Endothelial cell of umbilical vein (primary cell): ENCODE data around the gene ZNF827. TPM values are rescaled to one million over a fixed set of nuclear protein-coding genes. Genes with fewer than 3 reads are reported as not detected.

ENCODE experiments used
- BruUV-seq: library from RNA; stranded (reverse); fragments of 400-500 nt; replicated peaks from 2 replicates; lab custom pipeline; 2021; lab: Mats Ljungman, UMichigan
- CTCF ChIA-PET: fragments of 300-600, 350-600 bp; sonication (Branson Sonifier 250); formaldehyde crosslinking; loops from one replicate; lab custom pipeline; 2021; ENCODE audit warnings: antibody characterized with exemption, inconsistent platforms; lab: Charles Lee
- POLR2A ChIA-PET: fragments of 300-600, 350-600 bp; sonication (Branson Sonifier 250); formaldehyde crosslinking; loops from one replicate; lab custom pipeline; 2021; ENCODE audit warnings: antibody characterized with exemption, inconsistent platforms; lab: Charles Lee
- DNase-seq: peaks from one replicate; pipeline ENCODE4 v3.0.0-alpha.2; 2011; ENCODE audit warnings: low read depth, low spot score
- FAIRE-seq: peaks from 2 replicates; lab custom pipeline; 2011; peaks lifted over from hg19 to GRCh38; lab: Jason Lieb, UNC
- H2AFZ ChIP-seq: 2 replicates; pipeline ENCODE4 v1.6.0; 2012; ENCODE audit warnings: low read depth, low read length, control low read depth, inconsistent platforms
- H3K27ac ChIP-seq: 2 replicates; pipeline ENCODE4 v1.5.1; 2011; ENCODE audit warnings: low read depth, mild to moderate bottlenecking, control low read depth, low read length, moderate library complexity; ENCODE audit not compliant: insufficient read depth
- H3K27me3 ChIP-seq, 2 experiments: 2 replicates each; pipeline versions ENCODE4 v1.6.0 to v1.6.1; 2011; ENCODE audit warnings: low read length in 2 of 2, mixed read lengths in 1 of 2; ENCODE audit not compliant: control insufficient read depth in 2 of 2, insufficient read depth in 2 of 2
- H3K36me3 ChIP-seq, 2 experiments: 2 replicates in 1 of 2; 3 replicates in 1 of 2; pipeline ENCODE4 v1.5.1; 2011; ENCODE audit warnings: low read length in 2 of 2, mild to moderate bottlenecking in 1 of 2, moderate library complexity in 1 of 2; ENCODE audit not compliant: control insufficient read depth in 2 of 2, insufficient read depth in 2 of 2; ENCODE audit errors: extremely low read depth in 1 of 2
- H3K4me1 ChIP-seq: 3 replicates; pipeline ENCODE4 v1.5.1; 2011; ENCODE audit warnings: mild to moderate bottlenecking, low read length; ENCODE audit not compliant: control insufficient read depth, insufficient read depth; ENCODE audit errors: extremely low read depth
- H3K4me2 ChIP-seq: 2 replicates; pipeline ENCODE4 v1.6.1; 2011; ENCODE audit warnings: low read length, control low read depth, mixed read lengths; ENCODE audit not compliant: insufficient read depth
- H3K4me3 ChIP-seq, 3 experiments: fragments of 200-600 bp in 1 of 3; sonication (generic), shearing (Covaris generic) in 1 of 3; replicated peaks in 1 of 3; 2 replicates each; pipeline ENCODE4 v1.5.1; 2011 to 2016; ENCODE audit warnings: control low read depth in 3 of 3, low read length in 3 of 3, mild to moderate bottlenecking in 2 of 3, inconsistent platforms in 1 of 3, low read depth in 1 of 3, moderate library complexity in 1 of 3; ENCODE audit not compliant: insufficient read depth in 1 of 3
- H3K79me2 ChIP-seq: 2 replicates; pipeline ENCODE4 v1.6.0; 2012; ENCODE audit warnings: low read length, inconsistent platforms; ENCODE audit not compliant: control insufficient read depth, insufficient read depth
- H3K9ac ChIP-seq: replicated peaks from 2 replicates; pipeline ENCODE3; 2011; ENCODE audit warnings: low read length, control low read depth; ENCODE audit not compliant: insufficient read depth; ENCODE audit errors: extremely low read depth
- H3K9me1 ChIP-seq: replicated peaks from 3 replicates; pipeline ENCODE4 v1.6.0; 2011; ENCODE audit warnings: mild to moderate bottlenecking, low read length; ENCODE audit not compliant: control insufficient read depth, insufficient read depth; ENCODE audit errors: extremely low read depth
- H3K9me3 ChIP-seq: replicated peaks from 2 replicates; pipeline ENCODE4 v1.5.1; 2012; ENCODE audit warnings: low read length, inconsistent platforms; ENCODE audit not compliant: control insufficient read depth, insufficient read depth
- H4K20me1 ChIP-seq: replicated peaks from 2 replicates; pipeline ENCODE3; 2011; ENCODE audit warnings: mild to moderate bottlenecking, low read length; ENCODE audit not compliant: control insufficient read depth, insufficient read depth; ENCODE audit errors: extremely low read depth
- EZH2 ChIP-seq: IDR thresholded peaks from 2 replicates; pipeline ENCODE4 v1.6.1; 2012; ENCODE audit warnings: borderline replicate concordance, low read depth, mild to moderate bottlenecking, moderate library complexity, low read length, inconsistent platforms; ENCODE audit not compliant: severe bottlenecking
- FOS ChIP-seq: IDR thresholded peaks from 2 replicates; pipeline ENCODE4 v1.6.1; 2011; ENCODE audit warnings: mild to moderate bottlenecking, low read length, moderate library complexity, borderline replicate concordance; ENCODE audit not compliant: insufficient read depth
- GATA2 ChIP-seq: IDR thresholded peaks from 2 replicates; pipeline ENCODE4 v1.7.0; 2011; ENCODE audit warnings: low read depth, mild to moderate bottlenecking, moderate library complexity, mixed read lengths, low read length; ENCODE audit not compliant: insufficient read length, insufficient read depth
- JUN ChIP-seq: IDR thresholded peaks from 2 replicates; pipeline ENCODE4 v1.6.1; 2011; ENCODE audit warnings: borderline replicate concordance, low read depth; ENCODE audit not compliant: insufficient read length, insufficient read depth
- MYC ChIP-seq: IDR thresholded peaks from one replicate; pipeline ENCODE4 v1.6.1; 2011; ENCODE audit warnings: mild to moderate bottlenecking, low read depth, low read length
- POLR2A ChIP-seq: IDR thresholded peaks from 2 replicates; pipeline ENCODE4 v1.6.1; 2012; ENCODE audit warnings: low read depth, mild to moderate bottlenecking, control low read depth, low read length
- POLR2AphosphoS5 ChIP-seq: IDR thresholded peaks from 2 replicates; pipeline ENCODE4 v1.6.1; 2012; ENCODE audit warnings: low read depth, mild to moderate bottlenecking, control low read depth, low read length, moderate library complexity; ENCODE audit not compliant: insufficient read depth
- dilution Hi-C: fragments of 300-500 bp; cut with MboI; formaldehyde crosslinking; loops from one replicate; pipeline ENCODE4 v1.15.0; 2019; ENCODE audit warnings: low sequenced_read_pairs; ENCODE audit not compliant: extremely low pct_ligation_motif_present
- intact Hi-C: fragments of 100-400 bp; cut with micrococcal nuclease; formaldehyde crosslinking; loops from one replicate; pipeline ENCODE4 v1.10.0; 2022
- polyA plus RNA-seq, 4 experiments: library from polyadenylated mRNA; depleted of rRNA in 3 of 4; stranded (reverse) in 3 of 4; unstranded in 1 of 4; fragments of >200 nt; gene quantifications; 2 replicates each; pipeline versions ENCODE4 v1.2.1 to v1.2.3, GENCODE V29; 2011 to 2012; ENCODE audit warnings: missing spikeins in 1 of 4
- total RNA-seq: library from RNA; stranded (reverse); gene quantifications from 2 replicates; pipeline ENCODE4 v1.2.3, GENCODE V29; 2021
- TF ChIP-seq, protein P1 (sequence below): IDR thresholded peaks from 2 replicates; pipeline ENCODE4 v1.6.1; 2011; ENCODE audit not compliant: insufficient read depth, insufficient read length
- TF ChIP-seq, protein P2 (sequence below), 2 donors: IDR thresholded peaks; 1 replicate in 1 of 2; 2 replicates in 1 of 2; pipeline ENCODE4 v1.5.1; 2011; ENCODE audit warnings: low read length in 2 of 2, mild to moderate bottlenecking in 2 of 2, moderate library complexity in 2 of 2, control low read depth in 1 of 2, inconsistent platforms in 1 of 2, low read depth in 1 of 2; ENCODE audit not compliant: insufficient read depth in 1 of 2; ENCODE audit errors: extremely low read depth in 1 of 2

Gene ZNF827
- total and polyA plus RNA-seq, 2 donors (not counting 3 experiments of a cell fraction or from before 2014, with no cell fraction given) = 16.9 to 23.7 TPM

DNA sequence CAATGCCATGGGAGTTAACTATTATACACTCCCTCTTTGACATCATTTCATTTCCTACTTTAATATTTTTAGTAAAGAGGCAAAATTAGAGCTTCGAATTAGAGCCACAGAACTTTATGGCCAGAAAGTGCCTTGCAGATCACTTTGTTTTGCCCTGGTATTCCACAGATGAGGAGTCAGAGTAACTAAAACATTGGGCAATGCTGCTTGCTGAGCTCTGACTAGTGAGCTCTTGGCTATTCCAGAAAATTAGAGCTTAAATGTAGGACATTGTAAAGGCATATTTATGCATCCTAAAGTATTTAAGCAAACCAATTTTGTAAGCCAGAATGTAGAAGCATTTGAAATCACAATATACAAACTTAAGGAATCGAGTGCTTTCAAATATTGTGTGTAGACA lies 6.3 kb upstream of the ZNF827 start:
- Histone ChIP-seq H2AFZ (no peak overlapping the region), H4K20me1 (no peaks in the 10 kb centered on the region), H3K4me3 (no peak overlapping the region), H3K4me1 (peaks cover 2% of the 10 kb centered on the region), H3K9me3 (no peaks in the 10 kb centered on the region), H3K9ac (no peak overlapping the region), H3K27me3 (peaks cover 0 to 10% of the 10 kb centered on the region in 2 experiments), H3K27ac (no peak overlapping the region), H3K9me1 (no peaks in the 10 kb centered on the region), H3K79me2 (no peaks in the 10 kb centered on the region), H3K36me3 (no peaks in the 10 kb centered on the region), H3K4me2 (no peak overlapping the region)
- TF ChIP-seq, protein P1, sequence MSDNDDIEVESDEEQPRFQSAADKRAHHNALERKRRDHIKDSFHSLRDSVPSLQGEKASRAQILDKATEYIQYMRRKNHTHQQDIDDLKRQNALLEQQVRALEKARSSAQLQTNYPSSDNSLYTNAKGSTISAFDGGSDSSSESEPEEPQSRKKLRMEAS = no peak
- TF ChIP-seq FOS (no peak), MYC (no peak), POLR2AphosphoS5 (no peak), EZH2 (no peak), POLR2A (no peak), JUN (no peak), GATA2 (no peak)
- TF ChIP-seq, protein P2, sequence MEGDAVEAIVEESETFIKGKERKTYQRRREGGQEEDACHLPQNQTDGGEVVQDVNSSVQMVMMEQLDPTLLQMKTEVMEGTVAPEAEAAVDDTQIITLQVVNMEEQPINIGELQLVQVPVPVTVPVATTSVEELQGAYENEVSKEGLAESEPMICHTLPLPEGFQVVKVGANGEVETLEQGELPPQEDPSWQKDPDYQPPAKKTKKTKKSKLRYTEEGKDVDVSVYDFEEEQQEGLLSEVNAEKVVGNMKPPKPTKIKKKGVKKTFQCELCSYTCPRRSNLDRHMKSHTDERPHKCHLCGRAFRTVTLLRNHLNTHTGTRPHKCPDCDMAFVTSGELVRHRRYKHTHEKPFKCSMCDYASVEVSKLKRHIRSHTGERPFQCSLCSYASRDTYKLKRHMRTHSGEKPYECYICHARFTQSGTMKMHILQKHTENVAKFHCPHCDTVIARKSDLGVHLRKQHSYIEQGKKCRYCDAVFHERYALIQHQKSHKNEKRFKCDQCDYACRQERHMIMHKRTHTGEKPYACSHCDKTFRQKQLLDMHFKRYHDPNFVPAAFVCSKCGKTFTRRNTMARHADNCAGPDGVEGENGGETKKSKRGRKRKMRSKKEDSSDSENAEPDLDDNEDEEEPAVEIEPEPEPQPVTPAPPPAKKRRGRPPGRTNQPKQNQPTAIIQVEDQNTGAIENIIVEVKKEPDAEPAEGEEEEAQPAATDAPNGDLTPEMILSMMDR (IDR thresholded peaks at IDR 0.05; ENCODE audit: extremely low read depth in 1 of 2, insufficient read depth in 1 of 2, low read depth in 1 of 2, low read length in 2 of 2) = no peak
- no TSS peak for BruUV-seq
- FAIRE-seq = peak; percentile 4
- CTCF ChIA-PET = interaction anchor here (0.6 to 2.0 kb wide), 2 partner anchors 10 to 359 kb away, joined by 3 to 4 read pairs; no protein-coding TSS in a partner anchor
- DNase-seq = no peak
- intact Hi-C loops = no loop called here
- POLR2A ChIA-PET = no interaction called here
- dilution Hi-C loops = no loop called here
